Neutrophil (primary cell): ENCODE data around the gene ZNF124.

ENCODE experiments used
- H3K27ac ChIP-seq: fragments of 200-600 bp; sonication (generic); 2 replicates; pipeline ENCODE4 v1.5.1; 2016; ENCODE audit warnings: mild to moderate bottlenecking, moderate library complexity
- H3K27me3 ChIP-seq: fragments of 200-600 bp; sonication (generic); 2 replicates; pipeline ENCODE4 v1.6.0; 2016; ENCODE audit warnings: mild to moderate bottlenecking
- H3K36me3 ChIP-seq: fragments of 200-600 bp; sonication (generic); 2 replicates; pipeline ENCODE4 v1.5.1; 2017
- H3K4me1 ChIP-seq, 2 experiments: fragments of 200-600 bp in 1 of 2; sonication (generic) in 1 of 2; 1 replicate in 1 of 2; 2 replicates in 1 of 2; pipeline versions ENCODE4 v1.5.1 to v1.6.1; 2013 to 2016; ENCODE audit warnings: low read depth in 1 of 2, low read length in 1 of 2, mild to moderate bottlenecking in 1 of 2, moderate library complexity in 1 of 2; ENCODE audit not compliant: control insufficient read depth in 1 of 2, insufficient read depth in 1 of 2
- H3K4me3 ChIP-seq, 2 experiments: fragments of 200-600 bp in 1 of 2; sonication (generic) in 1 of 2; 1 replicate in 1 of 2; 2 replicates in 1 of 2; pipeline ENCODE4 v1.5.1; 2013 to 2016; ENCODE audit warnings: low read depth in 1 of 2, low read length in 1 of 2, mild to moderate bottlenecking in 1 of 2, moderate library complexity in 1 of 2
- H3K9me3 ChIP-seq: fragments of 200-600 bp; sonication (generic); 2 replicates; pipeline ENCODE4 v1.5.1; 2016
- CTCF ChIP-seq: fragments of 200-600 bp; sonication (generic); IDR thresholded peaks from 2 replicates; pipeline ENCODE4 v1.5.1; 2016; ENCODE audit warnings: antibody characterized with exemption

Gene ZNF124

GRCh38 chr1:247211339-247211738 lies 39.5 kb upstream of the ZNF124 start:
- no peak for TF ChIP-seq CTCF
- H3K4me1 ChIP-seq, result peaks cover 17 to 25% of the 10 kb centered on the region in 2 experiments
- H3K36me3 ChIP-seq, result no peaks in the 10 kb centered on the region
- H3K27me3 ChIP-seq, result peaks cover 7% of the 10 kb centered on the region
- no peaks in the 10 kb centered on the region for H3K9me3 ChIP-seq
- no peak overlapping the region for H3K4me3 ChIP-seq
- H3K27ac ChIP-seq, result peak overlapping the region; percentile 89

- peak overlapping the region; percentile 88 to 94 for H3K4me3 ChIP-seq
- H3K4me1 ChIP-seq, result peaks cover 17 to 25% of the 10 kb centered on the region in 2 experiments
- no peaks in the 10 kb centered on the region for H3K36me3 ChIP-seq
- H3K27ac ChIP-seq, result peak overlapping the region; percentile 89
- peaks cover 4% of the 10 kb centered on the region for H3K27me3 ChIP-seq
- H3K9me3 ChIP-seq, result no peaks in the 10 kb centered on the region
- TF ChIP-seq CTCF, result peak; percentile 16
Measured at GRCh38 chr1:247210376-247211117, 38.7 kb upstream of the ZNF124 start.

GRCh38 chr1:247210062-247210375 lies 38.2 kb upstream of the ZNF124 start:
- TF ChIP-seq CTCF, result no peak
- Histone ChIP-seq H3K36me3 (no peaks in the 10 kb centered on the region), H3K27me3 (no peaks in the 10 kb centered on the region), H3K4me3 (peak overlapping the region; percentile 88 to 94), H3K9me3 (no peaks in the 10 kb centered on the region), H3K27ac (peak overlapping the region; percentile 89), H3K4me1 (peaks cover 17 to 25% of the 10 kb centered on the region in 2 experiments)

- Histone ChIP-seq H3K27ac (peak overlapping the region; percentile 89), H3K4me3 (peak overlapping the region; percentile 88 to 94), H3K9me3 (no peaks in the 10 kb centered on the region), H3K36me3 (no peaks in the 10 kb centered on the region), H3K4me1 (peaks cover 17 to 25% of the 10 kb centered on the region in 2 experiments), H3K27me3 (no peaks in the 10 kb centered on the region)
- TF ChIP-seq CTCF, result no peak
Measured at GRCh38 chr1:247209396-247209795, 37.6 kb upstream of the ZNF124 start.

- peaks cover 12% of the 10 kb centered on the region for H3K36me3 ChIP-seq
- H3K4me3 ChIP-seq, result no peak overlapping the region
- H3K27me3 ChIP-seq, result no peaks in the 10 kb centered on the region
- H3K9me3 ChIP-seq, result peaks cover 5% of the 10 kb centered on the region
- no peak for TF ChIP-seq CTCF
- H3K27ac ChIP-seq, result no peak overlapping the region
- peaks cover 7 to 9% of the 10 kb centered on the region in 2 experiments for H3K4me1 ChIP-seq
Measured at GRCh38 chr1:247204177-247204647, 32.4 kb upstream of the ZNF124 start.
